Fibroblast of gingiva (primary cell): Measurements from ENCODE around the gene SFXN5.
A peak's percentile ranks its signal among the peaks of the same experiment; 100 is the strongest.

ENCODE experiments used
- DNase-seq: peaks from one replicate; pipeline ENCODE4 v3.0.0-alpha.2; 2011; ENCODE audit warnings: low read depth

Gene SFXN5

DNA sequence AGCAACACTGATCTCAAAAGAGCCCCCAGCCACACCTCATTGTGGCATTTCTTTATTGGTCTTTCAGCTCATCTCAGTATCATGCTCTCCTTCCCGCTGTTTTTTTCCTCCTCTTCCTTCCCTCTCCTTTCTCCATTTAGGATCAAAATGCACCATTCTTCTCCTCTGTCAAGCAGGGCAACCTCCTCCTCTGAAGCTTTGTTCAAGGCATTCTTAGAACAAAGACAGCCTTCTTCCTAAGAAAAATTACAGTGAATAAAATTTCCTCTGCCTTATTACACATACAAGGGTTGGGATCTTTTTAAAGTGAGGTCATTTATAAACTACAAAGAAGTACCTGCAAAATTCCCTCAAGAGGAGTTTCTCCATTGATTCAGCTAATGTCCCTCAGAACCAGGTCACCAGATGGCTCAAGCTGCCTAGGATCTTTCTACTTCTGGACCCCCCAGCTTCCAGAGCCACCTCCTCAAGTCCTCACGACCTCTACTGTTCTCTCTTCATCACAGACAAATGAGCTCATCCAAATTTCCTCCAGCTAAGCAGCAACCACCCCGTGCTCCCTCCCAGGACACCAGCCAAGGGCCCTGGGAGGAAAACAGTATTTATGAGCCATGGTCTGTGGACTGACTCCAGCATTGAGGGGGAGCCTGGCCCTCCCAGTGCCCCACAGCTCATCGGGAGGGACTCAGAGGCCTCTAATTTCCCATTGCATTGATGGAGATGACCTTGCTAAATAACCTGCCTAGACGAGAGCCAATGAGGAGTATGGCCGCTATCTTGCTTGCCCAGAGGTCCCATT, 18.0 kb downstream of the SFXN5 start:
- DNase-seq = no peak

DNA sequence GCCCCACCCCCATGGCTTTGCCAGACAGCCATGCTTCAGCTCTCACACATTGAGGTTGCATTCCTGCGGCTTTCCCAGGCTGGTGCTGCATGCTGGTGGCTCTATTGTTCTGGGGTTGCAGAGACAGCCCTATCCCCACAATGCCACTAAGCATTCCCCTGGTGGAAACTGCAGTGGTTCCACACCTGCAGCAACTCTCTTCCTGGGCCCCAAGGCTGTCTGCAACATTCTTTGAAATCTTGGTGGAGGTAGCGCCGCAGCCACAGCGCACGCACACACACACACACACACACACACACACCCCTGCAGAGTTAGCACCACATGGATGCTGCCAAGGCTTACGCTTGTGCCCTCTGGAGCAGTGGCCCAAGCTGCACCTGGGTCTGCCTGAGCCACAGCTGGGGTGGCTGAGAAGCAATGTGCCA, 21.4 kb downstream of the SFXN5 start:
- no peak for DNase-seq

DNA sequence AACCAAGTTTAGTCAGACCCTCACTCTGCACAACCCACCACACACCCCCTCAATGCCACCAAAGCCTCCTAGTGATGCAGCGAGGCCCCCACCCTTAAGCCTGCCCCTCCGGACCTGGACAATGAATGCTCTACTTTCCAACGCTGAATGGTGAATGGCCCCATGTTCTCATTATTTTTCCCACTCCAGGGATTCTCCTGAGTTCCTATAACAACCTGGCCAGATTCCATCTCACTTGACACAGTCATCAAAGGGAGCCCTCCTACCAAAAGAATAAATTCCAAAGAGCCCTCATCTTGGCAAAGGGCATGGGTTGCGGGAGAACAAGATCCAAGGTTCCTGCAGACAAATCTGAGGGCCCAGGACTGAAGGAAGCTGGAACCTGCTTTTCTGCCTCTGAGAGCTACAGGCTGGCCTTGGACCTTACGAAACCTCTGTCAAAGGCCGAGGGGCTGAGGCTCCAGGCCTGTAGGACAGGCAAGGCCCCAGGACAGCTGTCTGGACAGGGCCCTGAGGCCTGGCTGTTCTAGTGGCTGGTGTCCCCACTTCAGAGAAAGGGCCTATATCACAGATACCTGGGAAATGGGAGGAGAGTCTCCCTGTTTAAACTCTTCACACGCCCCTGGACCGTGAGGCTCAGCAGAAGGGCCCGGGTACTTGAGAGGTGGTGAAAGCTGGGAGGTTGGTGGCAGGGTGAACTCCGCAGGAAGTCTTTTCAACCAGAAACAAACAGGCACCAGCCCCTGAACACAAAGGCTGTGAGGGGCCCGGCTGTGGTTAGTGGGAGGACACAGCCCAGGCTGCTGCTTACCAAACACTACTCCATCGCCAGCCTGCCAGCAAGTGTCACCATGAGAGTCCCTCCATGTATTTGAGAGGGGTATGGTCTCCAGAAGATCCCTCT, 27.3 kb downstream of the SFXN5 start:
- DNase-seq = no peak

- DNase-seq = no peak
Measured at GRCh38 chr2:73043276-73043675, 28.2 kb downstream of the SFXN5 start.

DNA sequence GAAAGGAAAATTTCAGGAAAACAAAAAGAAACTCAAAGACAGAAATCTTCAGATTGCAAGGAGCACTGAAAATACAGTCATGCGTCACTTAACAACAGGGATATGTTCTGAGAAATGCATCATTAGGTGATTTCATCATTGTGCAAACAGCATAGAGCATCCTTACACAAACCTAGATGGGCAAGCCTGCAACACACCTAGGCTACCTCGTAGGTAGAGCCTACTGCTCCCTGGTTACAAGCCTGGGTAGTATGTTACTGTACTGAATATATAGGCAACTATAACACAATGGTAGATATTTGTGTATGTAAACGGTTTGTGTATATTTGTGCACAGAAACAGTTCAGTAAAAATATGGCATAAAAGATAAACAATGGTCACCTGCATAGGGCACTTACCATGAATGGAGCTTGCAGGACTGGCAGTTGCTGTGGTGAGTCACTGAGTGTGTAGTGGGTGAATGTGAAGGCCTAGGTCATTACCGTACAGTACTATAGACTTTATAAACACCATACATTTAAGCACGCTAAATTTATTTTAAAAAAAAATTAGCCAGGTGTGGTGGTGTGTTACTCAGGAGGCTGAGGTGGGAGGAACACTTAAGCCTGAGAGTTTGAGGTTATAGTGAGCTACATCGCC, 33.4 kb downstream of the SFXN5 start:
- no peak for DNase-seq

- DNase-seq = no peak
Measured at GRCh38 chr2:73036766-73037165, 34.7 kb downstream of the SFXN5 start.

- DNase-seq = no peak
Measured at GRCh38 chr2:73035899-73036711, 35.4 kb downstream of the SFXN5 start.

DNA sequence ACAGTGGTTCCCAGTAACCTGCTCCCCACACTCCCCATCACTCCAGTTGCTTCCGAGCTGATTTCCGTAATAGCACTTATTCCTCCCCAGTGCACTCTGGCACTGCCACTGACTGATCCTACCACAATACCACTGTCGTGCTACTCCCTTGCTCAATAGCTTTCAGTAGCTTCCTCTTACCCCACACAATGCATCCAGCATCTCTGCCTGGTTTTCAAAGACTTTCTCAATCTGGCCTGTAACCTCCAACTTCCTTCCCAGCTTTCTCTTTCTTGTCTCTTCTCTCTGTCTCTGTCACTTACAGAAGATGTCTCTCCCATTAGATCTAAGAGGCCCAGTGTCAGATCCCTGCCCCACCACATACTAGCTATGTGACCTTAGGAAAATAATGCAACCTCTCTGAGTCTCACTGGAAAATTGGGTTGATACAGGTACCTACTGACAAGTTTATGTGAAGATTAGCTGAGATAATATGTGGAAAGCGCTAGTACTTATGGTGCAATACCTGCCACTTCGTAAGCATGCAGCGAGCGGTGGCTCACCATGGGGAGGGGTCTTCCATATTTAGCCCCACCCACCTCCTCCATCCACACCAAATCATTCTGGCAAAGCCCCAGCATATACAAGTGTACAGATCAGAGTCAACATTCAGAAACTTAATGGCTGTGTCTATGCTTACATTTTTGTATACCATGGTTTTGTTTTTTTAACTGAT, 36.7 kb downstream of the SFXN5 start:
- peak; percentile 14 for DNase-seq

GRCh38 chr2:73033766-73034381, 37.6 kb downstream of the SFXN5 start:
- no peak for DNase-seq

GRCh38 chr2:73033142-73033765, 38.3 kb downstream of the SFXN5 start:
- no peak for DNase-seq

- no peak for DNase-seq
Measured at GRCh38 chr2:73032702-73033097, 38.8 kb downstream of the SFXN5 start.

DNA sequence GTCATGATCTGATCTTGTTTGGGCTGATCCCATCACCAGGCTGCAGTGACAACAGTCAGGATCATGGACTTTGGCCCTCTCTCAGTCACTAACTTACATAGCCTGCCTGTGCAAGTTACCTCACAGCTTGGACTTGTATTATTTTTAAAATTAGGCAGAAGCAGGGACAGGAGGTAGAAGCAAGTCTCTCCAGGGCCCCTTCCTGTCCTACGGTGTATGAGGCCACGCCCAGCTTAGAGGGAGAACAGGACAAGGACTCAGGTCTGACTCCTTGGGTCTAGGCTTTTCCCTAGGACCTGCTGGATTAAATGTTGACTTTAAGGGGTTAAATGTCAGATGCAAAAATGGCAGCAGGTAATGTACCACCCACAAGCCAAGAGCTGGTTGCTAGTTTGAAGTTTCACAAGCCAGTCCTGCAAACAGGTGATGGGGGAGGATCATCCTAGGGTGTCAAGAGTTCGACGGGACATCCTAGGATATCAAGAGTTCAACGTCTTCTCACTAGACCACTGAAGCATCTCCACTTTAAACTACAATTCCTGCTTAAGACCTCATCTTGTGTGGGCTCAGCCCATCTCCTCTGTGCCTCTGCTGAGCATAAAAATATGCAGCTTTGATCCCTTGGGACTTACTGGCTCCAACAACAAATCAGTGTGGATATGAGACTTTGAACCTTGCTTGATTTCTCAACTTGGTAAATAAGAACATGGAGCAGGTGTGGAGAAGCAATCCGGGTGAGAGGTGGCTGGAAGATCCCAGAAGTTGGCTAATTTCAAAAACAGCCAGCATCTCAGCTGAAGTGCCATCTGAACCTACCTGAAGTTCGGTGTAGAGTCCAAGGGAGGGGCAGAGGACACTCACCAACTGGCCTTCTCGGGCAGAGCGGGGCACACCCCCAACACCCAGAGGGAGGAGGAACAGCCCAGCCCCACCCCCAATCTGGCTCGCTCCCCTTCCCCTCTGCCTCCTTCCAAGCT, 39.5 kb downstream of the SFXN5 start:
- no peak for DNase-seq

GRCh38 chr2:73031095-73031678, 40.3 kb downstream of the SFXN5 start:
- DNase-seq = no peak

GRCh38 chr2:73028841-73029240, 42.7 kb downstream of the SFXN5 start:
- no peak for DNase-seq

- DNase-seq = no peak
Measured at GRCh38 chr2:73027340-73027739, 44.2 kb downstream of the SFXN5 start.

GRCh38 chr2:73023497-73023896, 48.0 kb downstream of the SFXN5 start:
- no peak for DNase-seq

- DNase-seq = no peak
Measured at GRCh38 chr2:73022024-73022568, 49.4 kb downstream of the SFXN5 start.

DNA sequence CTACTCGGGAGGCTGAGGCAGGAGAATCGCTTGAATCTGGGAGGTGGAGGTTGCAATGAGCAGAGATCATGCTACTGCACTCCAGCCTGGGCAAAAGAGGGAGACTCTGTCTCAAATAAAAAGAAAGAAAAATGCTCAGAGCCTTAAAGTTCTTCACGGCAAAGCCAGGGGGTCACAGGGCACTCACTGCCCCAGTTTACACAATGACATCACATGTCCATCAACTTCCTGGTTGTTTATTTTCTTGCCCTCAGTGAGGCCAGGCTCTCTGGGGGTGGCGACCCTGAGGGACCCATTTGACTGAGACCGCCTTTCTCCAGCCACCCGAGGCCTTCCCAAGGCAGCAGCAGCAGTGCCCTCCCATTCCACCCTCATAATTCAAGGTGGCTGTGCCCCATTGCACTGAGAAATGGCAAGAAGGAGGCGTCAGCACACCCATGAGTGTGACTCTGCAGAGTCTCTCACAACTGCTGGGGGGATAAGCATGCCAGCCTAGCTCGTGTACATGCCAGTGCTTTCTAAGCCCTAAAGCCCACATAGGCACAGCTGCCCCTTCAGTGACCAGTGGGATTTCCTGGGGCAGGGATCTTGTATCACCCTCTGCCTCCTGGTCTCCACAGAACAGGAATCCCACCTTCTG, 50.0 kb downstream of the SFXN5 start:
- DNase-seq = no peak
